GM18870 (cell line): Measurements from ENCODE around the gene SARNP.
"Not testable (repeated sequence)": the region's sequence is repeated elsewhere in the genome, so short reads cannot be mapped to it uniquely, and the experiment has no call there.

ENCODE experiments used
- ATAC-seq: cut with Tn5 transposase; IDR thresholded peaks from one replicate; pipeline ENCODE4 v1.9.1; 2021; ENCODE audit warnings: moderate library complexity; ENCODE audit not compliant: unreplicated experiment

Gene SARNP

GRCh38 chr12:55817345-55818139, at the start of gene SARNP, which contains the start of gene ORMDL2:
Gene SARNP, minus strand, starts transcription at chr12:55817724. Its CDS starts 23 bp downstream, at chr12:55817701.
Gene ORMDL2, plus strand, starts transcription at chr12:55818041. Its CDS starts 959 bp downstream, at chr12:55819000.
- ATAC-seq: peak; percentile 98

- not testable (repeated sequence) for ATAC-seq
These were observed 49.0 kb upstream of the SARNP start for GRCh38 chr12:55866454-55867004.

GRCh38 chr12:55865327-55865726, 47.8 kb upstream of the SARNP start:
- no peak for ATAC-seq

GRCh38 chr12:55862931-55863330, 45.4 kb upstream of the SARNP start:
- not testable (repeated sequence) for ATAC-seq

GRCh38 chr12:55862286-55862685, 44.8 kb upstream of the SARNP start:
- ATAC-seq: no peak

- ATAC-seq: no peak
These were observed 44.3 kb upstream of the SARNP start for GRCh38 chr12:55861871-55862270.

- ATAC-seq: no peak
These were observed 43.9 kb upstream of the SARNP start for GRCh38 chr12:55861396-55861795.

GRCh38 chr12:55852740-55853139, 35.2 kb upstream of the SARNP start:
- ATAC-seq: no peak

GRCh38 chr12:55850893-55851292, 33.4 kb upstream of the SARNP start:
- ATAC-seq: no peak

GRCh38 chr12:55850401-55850800, 32.9 kb upstream of the SARNP start:
- no peak for ATAC-seq

GRCh38 chr12:55849616-55850343, 32.3 kb upstream of the SARNP start:
- no peak for ATAC-seq

- no peak for ATAC-seq
These were observed 30.2 kb upstream of the SARNP start for GRCh38 chr12:55847603-55848291.

GRCh38 chr12:55847033-55847432, 29.5 kb upstream of the SARNP start:
- ATAC-seq: no peak

GRCh38 chr12:55845785-55846496, 28.4 kb upstream of the SARNP start:
- no peak for ATAC-seq

- no peak for ATAC-seq
These were observed 27.8 kb upstream of the SARNP start for GRCh38 chr12:55845361-55845760.

- ATAC-seq: no peak
These were observed 27.4 kb upstream of the SARNP start for GRCh38 chr12:55844961-55845360.

GRCh38 chr12:55843431-55843830, 25.9 kb upstream of the SARNP start:
- no peak for ATAC-seq

GRCh38 chr12:55842681-55843429, 25.3 kb upstream of the SARNP start, which contains the start of gene MMP19:
Gene MMP19, minus strand, starts transcription at chr12:55842936. Its CDS starts 106 bp downstream, at chr12:55842830.
- no peak for ATAC-seq

- ATAC-seq: no peak
These were observed 23.2 kb upstream of the SARNP start for GRCh38 chr12:55840581-55841351.
